Esophagus squamous epithelium (tissue), 4 donors: Measurements from ENCODE around the gene MMP24.
"Not testable (repeated sequence)": the region's sequence is repeated elsewhere in the genome, so short reads cannot be mapped to it uniquely, and the experiment has no call there.

Experiments used
- CTCF ChIP-seq, 6 experiments: fragments of 450-650 bp in 4 of 6; fragments of 200-600 bp in 2 of 6; sonication (generic) in 2 of 6; IDR thresholded peaks; one replicate each; pipeline ENCODE4 v1.5.1; 2016 to 2019; ENCODE audit warnings: antibody characterized with exemption in 6 of 6, mild to moderate bottlenecking in 4 of 6, moderate library complexity in 4 of 6
- POLR2A ChIP-seq, 4 donors: fragments of 450-650 bp; IDR thresholded peaks; one replicate each; pipeline ENCODE4 v1.6.1; 2017; ENCODE audit warnings: antibody characterized with exemption in 4 of 4, mild to moderate bottlenecking in 4 of 4, moderate library complexity in 3 of 4

DNA sequence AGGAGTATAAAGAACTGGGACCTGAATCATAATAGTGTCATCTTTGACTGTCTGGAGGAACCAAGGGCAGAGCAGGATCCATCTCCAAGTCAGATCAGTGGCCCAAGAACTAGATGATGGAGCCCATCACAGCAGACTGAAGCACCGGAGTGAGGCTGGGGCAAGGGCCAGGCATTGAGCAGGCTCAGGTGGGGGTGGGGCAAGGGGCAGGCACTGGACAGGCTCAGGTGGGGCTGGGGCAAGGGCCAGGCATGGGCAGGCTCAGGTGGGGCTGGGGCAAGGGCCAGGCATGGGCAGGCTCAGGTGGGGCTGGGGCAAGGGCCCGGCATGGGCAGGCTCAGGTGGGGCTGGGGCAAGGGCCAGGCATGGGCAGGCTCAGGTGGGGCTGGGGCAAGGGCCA is 26.1 kb downstream of the MMP24 start:
- TF ChIP-seq CTCF, POLR2A (IDR thresholded peaks at IDR 0.05): not testable (repeated sequence)
